SK-N-SH (cell line): ENCODE data around the gene CCDC38. TPM values are rescaled to one million over a fixed set of nuclear protein-coding genes. Genes with fewer than 3 reads are reported as not detected.

Experiments
- CTCF ChIA-PET: fragments of 300-600, 350-600 bp; formaldehyde crosslinking; extraction: SDS; loops from one replicate; lab custom pipeline; 2021; lab: Yijun Ruan, JAX
- POLR2A ChIA-PET: fragments of 350-600 bp; sonication (Branson Sonifier 250); formaldehyde crosslinking; extraction: SDS; loops from one replicate; lab custom pipeline; 2020; ENCODE audit warnings: antibody characterized with exemption, inconsistent platforms; lab: Yijun Ruan, JAX
- DNase-seq: peaks from one replicate; pipeline ENCODE4 v3.0.0; 2012
- H2AFZ ChIP-seq: fragments of 200-600 bp; sonication (generic); 2 replicates; pipeline ENCODE4 v1.8.1; 2016; ENCODE audit warnings: antibody characterized with exemption, mild to moderate bottlenecking, low read depth
- H3F3A ChIP-seq: fragments of 200-600 bp; sonication (generic); replicated peaks from 2 replicates; pipeline ENCODE3; 2016; ENCODE audit warnings: antibody characterized with exemption, mild to moderate bottlenecking; ENCODE audit not compliant: insufficient read depth
- H3K27ac ChIP-seq, 2 experiments: fragments of 200-500 bp in 1 of 2; fragments of 200-600 bp in 1 of 2; sonication (Bioruptor generic) in 1 of 2; sonication (generic), shearing (Covaris generic) in 1 of 2; 2 replicates each; pipeline versions ENCODE4 v1.5.1 to v1.6.1; 2014 to 2016; ENCODE audit warnings: low read depth in 2 of 2, inconsistent platforms in 1 of 2, low read length in 1 of 2, mild to moderate bottlenecking in 1 of 2, mixed read lengths in 1 of 2
- H3K27me3 ChIP-seq: fragments of 200-600 bp; sonication (generic), shearing (Covaris generic); 2 replicates; pipeline ENCODE4 v1.6.1; 2016; ENCODE audit warnings: mixed run types; ENCODE audit not compliant: insufficient read depth
- H3K36me3 ChIP-seq, 2 experiments: fragments of 200-500 bp in 1 of 2; fragments of 200-600 bp in 1 of 2; sonication (Bioruptor generic) in 1 of 2; sonication (generic) in 1 of 2; replicated peaks in 1 of 2; 2 replicates each; pipeline versions ENCODE3 to v1.5.1; 2014 to 2016; ENCODE audit warnings: low read length in 1 of 2, mild to moderate bottlenecking in 1 of 2; ENCODE audit not compliant: insufficient read depth in 2 of 2, control insufficient read depth in 1 of 2
- H3K4me1 ChIP-seq, 2 experiments: fragments of 200-500 bp in 1 of 2; fragments of 200-600 bp in 1 of 2; sonication (Bioruptor generic) in 1 of 2; sonication (generic), shearing (Covaris generic) in 1 of 2; 2 replicates each; pipeline versions ENCODE4 v1.5.1 to v1.6.1; 2014 to 2016; ENCODE audit warnings: low read depth in 1 of 2, low read length in 1 of 2, mixed run types in 1 of 2; ENCODE audit not compliant: insufficient read depth in 2 of 2, control insufficient read depth in 1 of 2
- H3K4me2 ChIP-seq: fragments of 200-600 bp; sonication (generic), shearing (Covaris generic); 2 replicates; pipeline ENCODE4 v1.6.1; 2017; ENCODE audit warnings: mixed run types
- H3K4me3 ChIP-seq, 2 experiments: fragments of 200-500 bp in 1 of 2; fragments of 200-600 bp in 1 of 2; sonication (Bioruptor generic) in 1 of 2; sonication (generic), shearing (Covaris generic) in 1 of 2; 2 replicates each; pipeline versions ENCODE4 v1.5.1 to v1.8.1; 2014 to 2016; ENCODE audit warnings: low read depth in 2 of 2, inconsistent platforms in 1 of 2, low read length in 1 of 2, mild to moderate bottlenecking in 1 of 2, mixed read lengths in 1 of 2, moderate library complexity in 1 of 2
- H3K79me2 ChIP-seq: fragments of 200-600 bp; sonication (generic); 2 replicates; pipeline ENCODE4 v1.8.1; 2017; ENCODE audit warnings: mild to moderate bottlenecking; ENCODE audit not compliant: insufficient read depth
- H3K9ac ChIP-seq: fragments of 200-600 bp; sonication (generic); 2 replicates; pipeline ENCODE4 v1.6.1; 2017; ENCODE audit warnings: mixed run types
- H3K9me2 ChIP-seq: fragments of 200-600 bp; sonication (generic); 2 replicates; pipeline ENCODE4 v1.6.1; 2017; ENCODE audit warnings: mixed run types
- H3K9me3 ChIP-seq: fragments of 200-600 bp; sonication (generic); 2 replicates; pipeline ENCODE4 v1.6.1; 2017; ENCODE audit warnings: mixed run types, mild to moderate bottlenecking, moderate library complexity
- H4K20me1 ChIP-seq: fragments of 200-600 bp; sonication (generic); 2 replicates; pipeline ENCODE4 v1.6.1; 2017; ENCODE audit warnings: mild to moderate bottlenecking, mixed run types; ENCODE audit not compliant: insufficient read depth
- EP300 ChIP-seq, 2 experiments: IDR thresholded peaks; 2 replicates each; pipeline versions ENCODE4 v1.4.0 to v1.6.1; 2012; ENCODE audit warnings: borderline replicate concordance in 1 of 2, low read depth in 1 of 2, low read length in 1 of 2
- EZH2phosphoT487 ChIP-seq: fragments of 200-600 bp; sonication (generic); IDR thresholded peaks from 2 replicates; pipeline ENCODE4 v1.6.1; 2017; ENCODE audit warnings: low read depth, mixed run types, mild to moderate bottlenecking, antibody characterized with exemption, moderate library complexity, borderline replicate concordance
- FOSL2 ChIP-seq: IDR thresholded peaks from 2 replicates; pipeline ENCODE4 v1.4.0; 2012; ENCODE audit warnings: low read depth, mild to moderate bottlenecking, moderate library complexity, borderline replicate concordance
- FOXJ3 ChIP-seq: sonication (generic); formaldehyde crosslinking; IDR thresholded peaks from 2 replicates; pipeline ENCODE4 v1.5.1; 2020; ENCODE audit warnings: mild to moderate bottlenecking, missing genetic modification reagents
- FOXM1 ChIP-seq: IDR thresholded peaks from 2 replicates; pipeline ENCODE4 v1.4.0; 2012; ENCODE audit warnings: low read depth, mild to moderate bottlenecking
- GABPA ChIP-seq: IDR thresholded peaks from 2 replicates; pipeline ENCODE4 v1.4.0; 2012; ENCODE audit warnings: low read depth, mild to moderate bottlenecking
- MXI1 ChIP-seq: IDR thresholded peaks from 2 replicates; pipeline ENCODE4 v1.6.1; 2012; ENCODE audit warnings: mild to moderate bottlenecking, low read depth, low read length, improper control_type of control experiment
- NRF1 ChIP-seq: IDR thresholded peaks from 2 replicates; pipeline ENCODE4 v1.6.1; 2012; ENCODE audit warnings: low read depth, mild to moderate bottlenecking, low read length
- RAD21 ChIP-seq: IDR thresholded peaks from 2 replicates; pipeline ENCODE4 v1.6.1; 2012; ENCODE audit warnings: mild to moderate bottlenecking, low read length
- SIN3A ChIP-seq: IDR thresholded peaks from 2 replicates; pipeline ENCODE4 v1.6.1; 2012; ENCODE audit warnings: low read depth, mild to moderate bottlenecking, low read length, moderate library complexity, borderline replicate concordance
- TAF1 ChIP-seq: IDR thresholded peaks from 2 replicates; pipeline ENCODE4 v1.6.1; 2012; ENCODE audit warnings: low read depth, mild to moderate bottlenecking, low read length, moderate library complexity, borderline replicate concordance
- TCF12 ChIP-seq: IDR thresholded peaks from 2 replicates; pipeline ENCODE4 v1.4.0; 2012
- TEAD4 ChIP-seq: IDR thresholded peaks from 2 replicates; pipeline ENCODE4 v1.4.0; 2012; ENCODE audit warnings: mild to moderate bottlenecking, borderline replicate concordance; ENCODE audit not compliant: insufficient read depth
- WGBS: methylation state at CpG from one replicate; pipeline ENCODE4 v1.1.6; 2017; ENCODE audit warnings: low lambda C conversion rate; 5-methylcytosine and 5-hydroxymethylcytosine counted together
- polyA plus RNA-seq, 3 experiments: library from polyadenylated mRNA; depleted of rRNA; stranded (reverse); fragments of >200 nt; gene quantifications; 2 replicates each; pipeline ENCODE4 v1.2.3, GENCODE V29; 2012
- TF ChIP-seq, protein P1 (sequence below): IDR thresholded peaks from 2 replicates; pipeline ENCODE4 v1.4.0; 2012; ENCODE audit warnings: low read depth, borderline replicate concordance
- TF ChIP-seq, protein P2 (sequence below): IDR thresholded peaks from 2 replicates; pipeline ENCODE4 v1.4.0; 2012; ENCODE audit warnings: low read depth
- TF ChIP-seq, protein P3 (sequence below): fragments of 200-600 bp; sonication (generic); IDR thresholded peaks from 2 replicates; pipeline ENCODE4 v1.6.1; 2017; ENCODE audit warnings: antibody characterized with exemption, mild to moderate bottlenecking, moderate library complexity
- TF ChIP-seq, protein P4 (sequence below): IDR thresholded peaks from 2 replicates; pipeline ENCODE4 v1.4.0; 2012; ENCODE audit warnings: low read depth, borderline replicate concordance

The CCDC38 gene
- polyA plus RNA-seq, 1 of the 3 experiments (the other 2 are of a cell fraction): not detected

DNA sequence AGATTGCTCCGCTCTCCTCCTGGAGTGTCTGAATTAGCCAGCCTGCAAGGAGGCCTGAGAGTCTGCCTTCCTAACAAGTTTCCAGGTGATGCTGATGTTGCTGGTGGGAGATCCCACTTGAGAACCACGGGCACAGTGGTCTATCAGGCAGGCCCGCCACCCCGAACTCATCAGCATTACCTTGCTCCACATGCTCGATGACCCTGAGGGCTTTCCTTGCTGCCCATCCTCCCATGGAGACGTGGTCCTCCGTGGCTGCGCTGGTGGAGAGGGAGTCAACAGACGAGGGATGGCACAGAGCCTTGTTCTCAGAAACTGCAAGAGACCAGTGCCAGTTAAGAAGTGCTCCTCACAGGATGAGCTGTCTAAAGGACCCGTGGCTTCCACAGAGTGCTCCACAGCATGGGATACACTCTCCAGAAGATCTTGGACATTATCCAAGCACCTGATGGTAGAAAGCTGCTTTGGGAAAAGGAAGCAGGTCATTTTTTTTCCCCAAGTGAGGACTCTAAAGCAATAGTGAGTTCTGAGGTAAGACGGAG, 35.4 kb upstream of the CCDC38 start (continued):
- TF ChIP-seq, protein P1, sequence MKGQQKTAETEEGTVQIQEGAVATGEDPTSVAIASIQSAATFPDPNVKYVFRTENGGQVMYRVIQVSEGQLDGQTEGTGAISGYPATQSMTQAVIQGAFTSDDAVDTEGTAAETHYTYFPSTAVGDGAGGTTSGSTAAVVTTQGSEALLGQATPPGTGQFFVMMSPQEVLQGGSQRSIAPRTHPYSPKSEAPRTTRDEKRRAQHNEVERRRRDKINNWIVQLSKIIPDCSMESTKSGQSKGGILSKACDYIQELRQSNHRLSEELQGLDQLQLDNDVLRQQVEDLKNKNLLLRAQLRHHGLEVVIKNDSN: no peak

DNA sequence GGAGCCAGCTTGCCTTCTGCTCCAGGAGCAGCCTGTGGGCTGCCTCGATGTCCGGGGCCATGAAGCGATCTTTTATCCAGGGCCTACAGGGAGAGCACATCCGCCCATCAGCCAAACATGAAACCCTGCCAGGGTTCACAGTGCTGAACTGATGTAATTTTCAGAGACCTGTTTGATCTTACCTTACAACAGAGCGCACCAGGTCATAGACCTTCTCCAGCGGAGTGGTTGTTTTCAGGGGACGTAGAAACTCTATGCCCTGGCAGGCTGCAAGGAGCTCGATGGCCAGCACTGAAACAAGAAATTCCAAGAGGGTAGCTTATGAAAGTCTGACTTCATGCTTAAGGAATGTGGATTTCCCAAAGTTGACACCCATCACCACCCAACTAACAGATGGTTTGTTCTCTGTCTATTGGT, 34.0 kb upstream of the CCDC38 start:
- H3F3A ChIP-seq: no peaks in the 10 kb centered on the region
- H3K27me3 ChIP-seq: no peaks in the 10 kb centered on the region; the same call in 1 of the 2 replicates
- 63% methylated on average over 7 of the region's 8 CpGs for WGBS
- no peaks in the 10 kb centered on the region for H3K36me3 ChIP-seq
- DNase-seq: no peak
- TF ChIP-seq TAF1 (no peak), EP300 (IDR thresholded peaks at IDR 0.05; ENCODE audit: borderline replicate concordance in 1 of 2, low read depth in 1 of 2, low read length in 1 of 2) (no peak), FOSL2 (no peak), MXI1 (no peak), EZH2phosphoT487 (no peak), NRF1 (no peak), GABPA (no peak), FOXJ3 (no peak), TEAD4 (no peak), TCF12 (no peak), RAD21 (no peak), FOXM1 (no peak), SIN3A (no peak)
- TF ChIP-seq, protein P2, sequence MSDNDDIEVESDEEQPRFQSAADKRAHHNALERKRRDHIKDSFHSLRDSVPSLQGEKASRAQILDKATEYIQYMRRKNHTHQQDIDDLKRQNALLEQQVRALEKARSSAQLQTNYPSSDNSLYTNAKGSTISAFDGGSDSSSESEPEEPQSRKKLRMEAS: no peak
- TF ChIP-seq, protein P1: no peak
- TF ChIP-seq, protein P3, sequence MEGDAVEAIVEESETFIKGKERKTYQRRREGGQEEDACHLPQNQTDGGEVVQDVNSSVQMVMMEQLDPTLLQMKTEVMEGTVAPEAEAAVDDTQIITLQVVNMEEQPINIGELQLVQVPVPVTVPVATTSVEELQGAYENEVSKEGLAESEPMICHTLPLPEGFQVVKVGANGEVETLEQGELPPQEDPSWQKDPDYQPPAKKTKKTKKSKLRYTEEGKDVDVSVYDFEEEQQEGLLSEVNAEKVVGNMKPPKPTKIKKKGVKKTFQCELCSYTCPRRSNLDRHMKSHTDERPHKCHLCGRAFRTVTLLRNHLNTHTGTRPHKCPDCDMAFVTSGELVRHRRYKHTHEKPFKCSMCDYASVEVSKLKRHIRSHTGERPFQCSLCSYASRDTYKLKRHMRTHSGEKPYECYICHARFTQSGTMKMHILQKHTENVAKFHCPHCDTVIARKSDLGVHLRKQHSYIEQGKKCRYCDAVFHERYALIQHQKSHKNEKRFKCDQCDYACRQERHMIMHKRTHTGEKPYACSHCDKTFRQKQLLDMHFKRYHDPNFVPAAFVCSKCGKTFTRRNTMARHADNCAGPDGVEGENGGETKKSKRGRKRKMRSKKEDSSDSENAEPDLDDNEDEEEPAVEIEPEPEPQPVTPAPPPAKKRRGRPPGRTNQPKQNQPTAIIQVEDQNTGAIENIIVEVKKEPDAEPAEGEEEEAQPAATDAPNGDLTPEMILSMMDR: no peak
- TF ChIP-seq, protein P4, sequence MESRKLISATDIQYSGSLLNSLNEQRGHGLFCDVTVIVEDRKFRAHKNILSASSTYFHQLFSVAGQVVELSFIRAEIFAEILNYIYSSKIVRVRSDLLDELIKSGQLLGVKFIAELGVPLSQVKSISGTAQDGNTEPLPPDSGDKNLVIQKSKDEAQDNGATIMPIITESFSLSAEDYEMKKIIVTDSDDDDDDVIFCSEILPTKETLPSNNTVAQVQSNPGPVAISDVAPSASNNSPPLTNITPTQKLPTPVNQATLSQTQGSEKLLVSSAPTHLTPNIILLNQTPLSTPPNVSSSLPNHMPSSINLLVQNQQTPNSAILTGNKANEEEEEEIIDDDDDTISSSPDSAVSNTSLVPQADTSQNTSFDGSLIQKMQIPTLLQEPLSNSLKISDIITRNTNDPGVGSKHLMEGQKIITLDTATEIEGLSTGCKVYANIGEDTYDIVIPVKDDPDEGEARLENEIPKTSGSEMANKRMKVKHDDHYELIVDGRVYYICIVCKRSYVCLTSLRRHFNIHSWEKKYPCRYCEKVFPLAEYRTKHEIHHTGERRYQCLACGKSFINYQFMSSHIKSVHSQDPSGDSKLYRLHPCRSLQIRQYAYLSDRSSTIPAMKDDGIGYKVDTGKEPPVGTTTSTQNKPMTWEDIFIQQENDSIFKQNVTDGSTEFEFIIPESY: no peak
- H3K4me3 ChIP-seq: no peak overlapping the region
- no peaks in the 10 kb centered on the region for H3K4me1 ChIP-seq
- H3K27ac ChIP-seq: no peak overlapping the region
- CTCF ChIA-PET: interaction anchor here (1.0 kb wide), 1 partner anchor 58 kb away, joined by 3 read pairs; no protein-coding TSS in a partner anchor
- H2AFZ ChIP-seq: no peak overlapping the region
- no peaks in the 10 kb centered on the region for H3K79me2 ChIP-seq
- no peaks in the 10 kb centered on the region for H4K20me1 ChIP-seq
- H3K9ac ChIP-seq: no peak overlapping the region
- no peaks in the 10 kb centered on the region for H3K9me3 ChIP-seq
- no peaks in the 10 kb centered on the region for H3K9me2 ChIP-seq
- no peak overlapping the region for H3K4me2 ChIP-seq
- POLR2A ChIA-PET: no interaction called here
